Measurements from ENCODE around the gene TDRD6.

GRCh38 chr6:46745973-46746372 is 58.3 kb downstream of the TDRD6 start:
- TF ChIP-seq CTCF (IDR thresholded peaks at IDR 0.05) (no peak), ZFX (IDR thresholded peaks at IDR 0.05; ENCODE audit: borderline replicate concordance) (no peak)
